Activated B cell treated with CpG ODN at 0.5 μM for 24 hours (primary cell): ENCODE results near the gene ITSN1. TPM values are rescaled to one million over a fixed set of nuclear protein-coding genes. Genes with fewer than 3 reads are reported as not detected.

ENCODE experiments used
- ATAC-seq: fragments of 200-7000 bp; cut with Tn5 transposase; one replicate; pipeline ENCODE4 v1.10.0; 2021; ENCODE audit warnings: low read depth, mild to moderate bottlenecking, moderate library complexity
- CTCF ChIA-PET: fragments of 350-600 bp; sonication (Branson Sonifier 250); formaldehyde crosslinking; loops from one replicate; lab custom pipeline; 2021; ENCODE audit warnings: antibody characterized with exemption; lab: Charles Lee
- POLR2A ChIA-PET: fragments of 350-600 bp; sonication (Branson Sonifier 250); formaldehyde crosslinking; loops from one replicate; lab custom pipeline; 2021; ENCODE audit warnings: antibody characterized with exemption; lab: Charles Lee
- DNase-seq: peaks from one replicate; pipeline ENCODE4 v3.0.0; 2022
- H3K27ac Mint-ChIP-seq: one replicate; pipeline ENCODE4 v1.8.0; 2020; ENCODE audit warnings: mixed read lengths
- H3K27me3 Mint-ChIP-seq: one replicate; pipeline ENCODE4 v1.8.0; 2021; ENCODE audit warnings: mixed read lengths
- H3K36me3 Mint-ChIP-seq: one replicate; pipeline ENCODE4 v1.8.0; 2021; ENCODE audit warnings: low read depth, mixed read lengths
- H3K4me1 Mint-ChIP-seq: one replicate; pipeline ENCODE4 v1.8.0; 2021; ENCODE audit warnings: mixed read lengths
- H3K4me3 Mint-ChIP-seq: one replicate; pipeline ENCODE4 v1.8.0; 2020; ENCODE audit warnings: mild to moderate bottlenecking, mixed read lengths
- H3K9me3 Mint-ChIP-seq: one replicate; pipeline ENCODE4 v1.8.0; 2020; ENCODE audit warnings: mixed read lengths
- intact Hi-C: fragments of 100-400 bp; cut with micrococcal nuclease; formaldehyde crosslinking; loops from one replicate; pipeline ENCODE4 v1.15.1; 2024
- total RNA-seq: library from RNA; stranded (reverse); gene quantifications from 2 replicates; pipeline ENCODE4 v1.2.3, GENCODE V29; 2022
- TF ChIP-seq, protein P1 (sequence below): fragments of 200-600 bp; IDR thresholded peaks from one replicate; pipeline ENCODE4 v1.8.0; 2022; ENCODE audit warnings: antibody characterized with exemption, mild to moderate bottlenecking

The ITSN1 gene
- total RNA-seq, 1 donor from 2014 or later = 2.9 TPM

DNA sequence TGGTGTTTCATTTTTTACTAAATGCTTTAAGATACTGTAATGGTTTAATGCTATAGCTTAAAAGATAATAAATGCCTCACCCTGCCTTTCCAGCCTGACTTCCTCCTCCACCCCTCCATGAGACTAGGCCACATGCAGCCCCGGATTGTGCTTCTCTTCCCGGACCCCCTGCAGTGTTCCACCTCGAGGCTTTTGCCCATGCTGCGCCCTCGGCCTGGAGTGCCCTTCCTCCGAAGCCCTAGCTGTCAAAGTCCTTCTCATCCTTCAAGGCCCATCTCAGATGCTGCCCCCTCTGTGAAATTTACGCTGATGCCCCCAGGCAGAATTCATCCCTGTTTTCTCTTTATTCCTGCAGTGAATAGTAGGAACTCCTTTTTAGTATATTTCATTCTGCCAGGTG is 174.8 kb downstream of the ITSN1 start:
- no peak overlapping the region for H3K27ac Mint-ChIP-seq
- ATAC-seq (no peak), DNase-seq (no peak)
- H3K36me3 Mint-ChIP-seq = no peaks in the 10 kb centered on the region
- no peaks in the 10 kb centered on the region for H3K9me3 Mint-ChIP-seq
- intact Hi-C loops = no loop called here
- CTCF ChIA-PET = no interaction called here
- H3K4me1 Mint-ChIP-seq = no peaks in the 10 kb centered on the region
- H3K4me3 Mint-ChIP-seq = no peak overlapping the region
- H3K27me3 Mint-ChIP-seq = peaks cover 3% of the 10 kb centered on the region
- TF ChIP-seq, protein P1, sequence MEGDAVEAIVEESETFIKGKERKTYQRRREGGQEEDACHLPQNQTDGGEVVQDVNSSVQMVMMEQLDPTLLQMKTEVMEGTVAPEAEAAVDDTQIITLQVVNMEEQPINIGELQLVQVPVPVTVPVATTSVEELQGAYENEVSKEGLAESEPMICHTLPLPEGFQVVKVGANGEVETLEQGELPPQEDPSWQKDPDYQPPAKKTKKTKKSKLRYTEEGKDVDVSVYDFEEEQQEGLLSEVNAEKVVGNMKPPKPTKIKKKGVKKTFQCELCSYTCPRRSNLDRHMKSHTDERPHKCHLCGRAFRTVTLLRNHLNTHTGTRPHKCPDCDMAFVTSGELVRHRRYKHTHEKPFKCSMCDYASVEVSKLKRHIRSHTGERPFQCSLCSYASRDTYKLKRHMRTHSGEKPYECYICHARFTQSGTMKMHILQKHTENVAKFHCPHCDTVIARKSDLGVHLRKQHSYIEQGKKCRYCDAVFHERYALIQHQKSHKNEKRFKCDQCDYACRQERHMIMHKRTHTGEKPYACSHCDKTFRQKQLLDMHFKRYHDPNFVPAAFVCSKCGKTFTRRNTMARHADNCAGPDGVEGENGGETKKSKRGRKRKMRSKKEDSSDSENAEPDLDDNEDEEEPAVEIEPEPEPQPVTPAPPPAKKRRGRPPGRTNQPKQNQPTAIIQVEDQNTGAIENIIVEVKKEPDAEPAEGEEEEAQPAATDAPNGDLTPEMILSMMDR = no peak
- POLR2A ChIA-PET = no interaction called here

DNA sequence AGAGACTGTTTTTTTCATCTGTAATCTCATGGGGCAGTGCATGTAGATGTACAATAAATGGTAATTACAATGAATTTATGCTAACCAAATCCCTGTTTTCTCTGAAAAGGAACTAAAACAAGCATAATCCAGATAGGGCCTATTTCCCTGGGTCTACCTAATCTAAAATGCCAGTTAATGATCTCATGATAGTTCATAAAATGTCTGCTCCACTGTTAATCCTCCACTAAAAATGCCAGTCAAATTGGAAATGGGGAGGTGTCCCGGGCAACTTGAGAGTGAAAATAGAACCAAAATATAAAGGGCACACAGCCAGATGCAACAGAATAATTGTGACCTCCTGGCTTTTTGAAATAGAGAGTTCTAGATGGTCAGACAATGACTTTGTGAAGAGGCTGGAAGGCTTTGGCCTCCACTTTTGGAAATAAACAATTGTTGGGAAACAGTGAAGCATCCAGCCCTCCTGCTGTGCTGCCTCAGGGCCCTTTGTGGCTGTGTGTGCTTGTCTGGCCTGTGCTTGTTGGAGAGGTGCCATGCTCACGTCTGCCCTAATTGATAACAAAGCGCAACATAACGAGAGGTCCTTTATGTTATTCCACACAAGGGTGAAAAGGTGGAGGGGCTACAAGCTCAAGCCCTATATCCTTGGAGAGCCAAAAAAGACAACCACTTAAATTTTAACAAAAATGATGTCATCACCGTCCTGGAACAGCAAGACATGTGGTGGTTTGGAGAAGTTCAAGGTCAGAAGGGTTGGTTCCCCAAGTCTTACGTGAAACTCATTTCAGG is 175.6 kb downstream of the ITSN1 start:
- H3K4me3 Mint-ChIP-seq = no peak overlapping the region
- DNase-seq (no peak), ATAC-seq (no peak)
- ChIA-PET CTCF (no interaction called here), POLR2A (no interaction called here)
- no peak overlapping the region for H3K27ac Mint-ChIP-seq
- H3K27me3 Mint-ChIP-seq = peaks cover 3% of the 10 kb centered on the region
- intact Hi-C loops = no loop called here
- H3K9me3 Mint-ChIP-seq = no peaks in the 10 kb centered on the region
- TF ChIP-seq, protein P1 = no peak
- no peaks in the 10 kb centered on the region for H3K4me1 Mint-ChIP-seq
- no peaks in the 10 kb centered on the region for H3K36me3 Mint-ChIP-seq

DNA sequence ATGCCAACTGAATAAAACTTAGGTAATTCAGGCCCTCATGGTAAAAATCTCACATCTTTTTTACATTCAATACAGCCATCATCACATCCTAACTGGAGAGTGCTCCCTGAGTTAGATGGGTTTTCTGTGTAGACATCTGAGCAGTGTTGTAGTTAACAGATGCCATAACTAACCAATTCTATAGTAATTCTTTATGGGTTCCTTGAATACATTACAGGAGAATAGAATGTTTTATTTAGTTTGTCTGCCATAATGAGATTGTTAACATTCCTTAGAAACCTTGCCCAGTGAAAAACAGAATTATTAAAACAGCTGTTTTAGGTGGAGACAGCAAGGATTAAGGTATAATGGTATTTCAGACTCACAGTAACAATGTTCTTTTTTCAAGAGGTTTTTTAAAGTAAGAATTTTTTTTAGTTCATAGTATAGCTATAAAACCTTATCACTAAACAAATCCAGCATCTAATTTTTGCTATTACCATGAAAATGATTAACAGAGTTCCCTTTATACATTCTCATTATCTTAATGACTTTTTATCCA is 178.0 kb downstream of the ITSN1 start:
- Mint-ChIP-seq H3K27me3 (no peaks in the 10 kb centered on the region), H3K36me3 (no peaks in the 10 kb centered on the region), H3K4me1 (no peaks in the 10 kb centered on the region), H3K9me3 (no peaks in the 10 kb centered on the region), H3K4me3 (no peak overlapping the region), H3K27ac (no peak overlapping the region)
- TF ChIP-seq, protein P1 = no peak
- CTCF ChIA-PET = no interaction called here
- POLR2A ChIA-PET = no interaction called here
- no peak for ATAC-seq
- no peak for DNase-seq
- intact Hi-C loops = no loop called here

DNA sequence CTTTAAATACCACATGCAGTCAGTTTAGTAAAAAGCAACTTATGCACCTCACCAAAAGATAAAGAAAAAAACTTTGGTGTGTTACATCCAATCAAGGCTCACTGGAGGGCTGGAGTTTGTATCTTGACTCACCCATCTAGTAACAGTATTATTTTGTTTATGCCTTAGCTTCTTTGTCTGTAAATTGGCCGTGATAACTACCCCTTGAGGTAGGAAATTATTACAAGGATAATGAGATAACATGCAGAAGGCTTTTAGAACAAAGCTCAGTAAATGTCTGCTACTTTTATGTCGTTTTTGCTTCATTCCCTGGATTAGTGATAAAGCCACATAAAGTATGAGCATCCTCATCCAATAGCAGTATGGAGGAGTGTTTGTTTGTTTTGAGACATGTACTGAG is 178.5 kb downstream of the ITSN1 start:
- Mint-ChIP-seq H3K36me3 (no peaks in the 10 kb centered on the region), H3K27ac (no peak overlapping the region), H3K27me3 (no peaks in the 10 kb centered on the region), H3K4me3 (no peak overlapping the region), H3K9me3 (no peaks in the 10 kb centered on the region), H3K4me1 (no peaks in the 10 kb centered on the region)
- ChIA-PET CTCF (no interaction called here), POLR2A (no interaction called here)
- TF ChIP-seq, protein P1 = no peak
- no peak for DNase-seq
- no peak for ATAC-seq
- intact Hi-C loops = no loop called here

DNA sequence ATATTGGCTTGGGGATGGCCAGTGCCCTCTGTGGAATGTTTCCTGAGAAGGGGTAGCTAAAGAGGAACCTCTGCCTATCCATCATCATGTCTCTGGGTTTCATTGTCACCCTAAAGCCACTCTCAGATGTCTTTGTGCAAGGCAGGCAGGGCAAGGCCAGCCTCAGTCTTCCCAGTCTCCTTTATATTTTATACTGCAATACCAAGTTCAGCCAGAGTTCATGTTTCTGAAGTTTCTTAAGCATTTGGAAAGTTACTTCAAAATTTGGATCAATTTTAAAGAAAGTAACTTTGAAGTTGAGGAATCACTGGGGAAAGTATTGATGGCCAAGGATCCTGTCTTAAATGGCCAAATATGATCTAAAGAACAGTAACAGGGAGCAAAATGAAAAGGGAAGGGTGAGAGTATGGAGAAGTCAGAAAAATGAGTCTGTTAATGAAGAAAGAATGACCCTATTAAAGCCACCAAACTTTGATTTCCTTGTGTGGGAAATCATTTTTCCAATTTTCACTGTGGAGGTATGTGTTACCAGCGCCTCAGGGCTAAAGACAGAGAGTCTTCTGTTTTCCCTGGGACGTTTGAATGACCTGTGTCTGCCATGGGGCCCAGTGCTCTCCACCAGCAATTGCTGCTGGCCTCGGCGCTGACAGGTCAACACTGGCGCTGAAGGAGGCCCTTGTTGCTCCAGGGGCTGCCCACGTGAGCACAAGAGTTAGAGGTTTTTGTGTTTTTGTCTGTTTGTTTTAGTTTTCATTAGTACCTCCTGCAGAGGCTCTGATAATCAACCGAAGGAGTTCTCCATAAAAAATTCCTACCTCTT is 179.4 kb downstream of the ITSN1 start:
- Mint-ChIP-seq H3K4me3 (no peak overlapping the region), H3K4me1 (no peaks in the 10 kb centered on the region), H3K27ac (no peak overlapping the region), H3K9me3 (no peaks in the 10 kb centered on the region), H3K27me3 (no peaks in the 10 kb centered on the region), H3K36me3 (no peaks in the 10 kb centered on the region)
- POLR2A ChIA-PET = no interaction called here
- ATAC-seq (no peak), DNase-seq (no peak)
- CTCF ChIA-PET = no interaction called here
- TF ChIP-seq, protein P1 = no peak
- intact Hi-C loops = no loop called here
